Adrenal gland (tissue), 5 donors: Measurements from ENCODE around the gene RGS3.

Experiments
- CTCF ChIP-seq, 6 experiments: fragments of 450-650 bp in 4 of 6; fragments of 200-600 bp in 2 of 6; sonication (generic) in 1 of 6; IDR thresholded peaks; 1 replicate in 5 of 6; 2 replicates in 1 of 6; pipeline versions ENCODE4 v1.5.1 to v1.8.0; 2016 to 2021; ENCODE audit warnings: antibody characterized with exemption in 6 of 6, mild to moderate bottlenecking in 2 of 6, moderate library complexity in 1 of 6
- POLR2A ChIP-seq, 2 donors: fragments of 450-650 bp; IDR thresholded peaks; one replicate each; pipeline ENCODE4 v1.6.1; 2017; ENCODE audit warnings: antibody characterized with exemption in 2 of 2, mild to moderate bottlenecking in 2 of 2, moderate library complexity in 1 of 2
- donor health status: DM: no; HTN: no; CAD: no.

DNA sequence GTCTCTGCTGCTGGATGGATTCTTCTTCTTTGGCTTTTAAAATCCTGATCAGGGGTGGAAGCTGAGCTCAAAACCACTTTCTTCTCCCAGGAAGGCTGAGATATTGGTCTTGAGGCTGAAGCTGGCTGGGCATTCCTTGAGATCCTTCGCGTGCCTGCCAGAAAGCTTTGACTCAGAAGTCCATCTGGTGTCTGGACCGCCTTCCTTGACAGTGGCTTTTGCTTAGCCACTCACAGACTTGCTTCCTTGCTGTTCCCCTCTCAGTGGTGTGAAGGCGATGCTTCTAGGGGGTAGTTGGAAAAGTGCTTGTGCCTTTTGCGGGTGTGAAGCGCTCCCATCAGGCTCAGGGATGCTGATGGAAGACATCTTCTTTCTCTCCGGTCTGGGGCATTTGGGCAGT lies 45.9 kb downstream of the RGS3 start:
- TF ChIP-seq POLR2A (IDR thresholded peaks at IDR 0.05) = no peak
- no peak for TF ChIP-seq CTCF (IDR thresholded peaks at IDR 0.05)
